ENCODE data around the gene MARCO.
"Not testable (repeated sequence)": the region's sequence is repeated elsewhere in the genome, so short reads cannot be mapped to it uniquely, and the experiment has no call there.

MARCO gene

DNA sequence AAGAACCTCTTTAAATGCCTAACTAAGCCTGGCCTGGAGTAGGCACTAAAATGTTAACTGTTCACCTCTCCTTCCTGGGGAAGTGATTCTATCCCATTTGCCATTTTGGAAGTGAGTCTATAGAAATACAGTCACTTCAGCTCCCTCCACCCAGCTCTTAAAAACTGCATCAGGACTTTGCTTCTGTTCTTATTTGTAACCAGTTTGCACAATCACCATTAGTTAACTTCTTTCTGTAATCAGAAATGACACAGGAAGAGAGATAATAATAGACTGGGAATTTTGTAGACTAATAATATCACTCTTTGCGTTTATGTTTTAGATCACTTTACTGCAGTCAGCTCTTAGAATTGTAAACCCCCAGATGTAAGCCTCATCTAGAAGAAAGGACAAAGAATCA is 16.0 kb upstream of the MARCO start:
- DNase-seq (ENCODE audit: low spot score): no peak

DNA sequence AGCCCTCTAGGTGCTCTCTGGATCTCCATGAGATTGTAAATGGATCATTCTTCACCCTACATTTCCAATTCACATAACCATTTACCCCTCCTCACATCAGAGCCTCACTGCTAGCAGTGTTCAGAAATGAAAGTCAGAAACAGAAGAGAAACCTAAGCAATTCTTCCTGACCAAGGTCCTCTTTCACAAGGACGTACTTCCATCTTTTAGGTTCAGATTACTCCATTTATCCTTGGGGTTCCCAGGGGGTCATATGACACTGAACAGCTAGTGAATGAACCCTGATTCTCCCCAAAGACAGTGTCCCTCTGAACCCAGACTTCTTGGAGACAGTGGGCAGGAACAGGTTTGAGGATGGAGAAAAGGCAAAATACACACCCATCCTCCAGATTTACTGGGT is 12.9 kb upstream of the MARCO start:
- DNase-seq (ENCODE audit: low spot score): no peak

DNA sequence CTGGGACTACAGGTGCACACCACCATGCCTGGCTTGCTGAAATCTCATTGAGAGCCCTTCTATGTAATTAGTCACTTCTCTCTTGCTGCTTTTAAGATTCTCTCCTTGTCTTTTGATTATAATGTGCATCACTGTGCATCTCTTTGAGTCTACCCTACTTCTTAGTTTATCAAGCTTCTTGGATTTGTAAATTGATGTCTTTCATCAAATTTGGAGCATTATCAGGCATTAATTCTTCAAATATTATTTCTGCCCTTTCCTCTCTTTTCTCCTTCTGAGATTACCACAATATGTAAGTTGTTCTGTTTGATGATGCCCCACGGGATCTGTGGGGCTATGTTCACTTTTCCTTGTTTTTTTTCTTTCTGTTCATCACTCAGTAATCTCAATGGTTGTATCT is 9.0 kb upstream of the MARCO start:
- DNase-seq (ENCODE audit: low spot score): no peak

DNA sequence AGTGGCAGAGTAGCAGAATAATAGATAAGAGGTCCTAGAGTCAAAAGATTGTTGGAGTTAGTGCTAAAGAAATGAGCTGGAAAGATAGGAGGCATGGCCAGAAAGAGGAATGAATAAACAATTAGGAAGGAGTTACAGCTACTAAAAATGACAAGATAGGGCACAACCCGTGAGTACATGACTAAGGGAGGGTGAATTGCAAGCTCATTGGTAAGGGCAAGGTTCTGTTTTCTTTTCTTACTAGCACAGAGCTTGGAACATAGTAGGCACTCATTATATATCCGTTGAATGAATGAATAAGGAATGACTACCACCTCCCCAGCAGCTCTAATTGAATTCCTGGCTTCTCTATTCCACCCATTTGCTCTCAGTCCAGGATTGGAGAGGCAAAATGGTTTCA is 5.7 kb upstream of the MARCO start:
- no peak for DNase-seq (ENCODE audit: low spot score)

DNA sequence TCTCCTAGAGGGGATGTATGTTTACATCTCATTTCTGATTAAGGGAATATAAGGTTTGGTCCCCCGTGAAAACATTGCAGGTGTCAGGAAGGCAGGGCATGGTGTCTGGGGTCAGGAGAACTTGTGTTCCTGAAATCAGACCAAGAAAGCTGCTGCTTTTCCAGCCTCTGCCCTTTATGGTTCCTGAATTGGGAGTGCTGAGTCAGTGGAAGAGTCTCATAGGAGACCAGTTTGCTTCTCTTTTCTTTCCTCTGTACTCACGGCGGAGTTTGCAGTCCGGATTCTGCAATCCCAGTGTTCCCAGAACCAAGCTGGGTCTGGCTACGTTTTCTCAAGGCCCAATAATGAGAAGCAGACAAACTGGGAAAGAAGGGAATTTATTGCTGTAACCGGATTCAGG is 5.1 kb upstream of the MARCO start:
- no peak for DNase-seq (ENCODE audit: low spot score)

DNA sequence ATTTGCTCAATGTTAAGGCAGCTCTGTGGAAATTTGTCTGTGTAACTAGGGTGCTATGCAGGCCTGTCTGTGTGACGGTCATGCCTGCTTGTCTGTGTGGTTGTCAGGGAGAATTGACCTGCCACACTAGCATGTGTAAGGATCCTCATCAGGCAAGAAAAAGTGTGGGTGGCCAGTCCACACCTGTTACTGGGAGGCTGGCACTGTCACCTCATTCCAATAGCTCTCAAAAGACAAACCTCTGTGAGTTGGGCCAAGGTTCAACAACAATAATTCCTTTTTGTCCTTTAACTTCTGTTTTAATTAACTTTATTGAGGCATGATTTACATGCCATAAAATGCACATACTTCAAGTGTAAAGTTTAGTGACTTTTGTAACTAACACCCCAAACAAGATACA is 4.2 kb upstream of the MARCO start:
- DNase-seq (ENCODE audit: low spot score): no peak

DNA sequence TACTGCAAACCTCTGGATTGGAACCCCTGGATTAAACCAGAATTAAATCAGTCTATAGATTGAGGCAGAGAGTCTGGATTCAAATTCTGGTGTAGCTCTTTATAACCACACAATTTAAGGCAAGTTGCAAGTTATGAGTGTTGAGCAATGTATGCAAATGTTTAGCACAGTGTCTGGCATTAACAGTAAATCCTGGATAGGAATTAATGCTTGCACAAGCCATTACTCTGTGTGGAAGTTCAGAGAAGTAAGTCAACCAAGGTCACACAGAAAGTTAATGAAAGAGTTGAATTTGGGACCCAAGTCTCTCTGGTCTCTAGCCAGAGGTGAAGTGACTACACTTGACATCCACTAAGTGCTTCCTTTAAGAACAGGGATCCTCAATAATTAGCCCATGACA is 2.0 kb upstream of the MARCO start:
- DNase-seq (ENCODE audit: low spot score): no peak

DNA sequence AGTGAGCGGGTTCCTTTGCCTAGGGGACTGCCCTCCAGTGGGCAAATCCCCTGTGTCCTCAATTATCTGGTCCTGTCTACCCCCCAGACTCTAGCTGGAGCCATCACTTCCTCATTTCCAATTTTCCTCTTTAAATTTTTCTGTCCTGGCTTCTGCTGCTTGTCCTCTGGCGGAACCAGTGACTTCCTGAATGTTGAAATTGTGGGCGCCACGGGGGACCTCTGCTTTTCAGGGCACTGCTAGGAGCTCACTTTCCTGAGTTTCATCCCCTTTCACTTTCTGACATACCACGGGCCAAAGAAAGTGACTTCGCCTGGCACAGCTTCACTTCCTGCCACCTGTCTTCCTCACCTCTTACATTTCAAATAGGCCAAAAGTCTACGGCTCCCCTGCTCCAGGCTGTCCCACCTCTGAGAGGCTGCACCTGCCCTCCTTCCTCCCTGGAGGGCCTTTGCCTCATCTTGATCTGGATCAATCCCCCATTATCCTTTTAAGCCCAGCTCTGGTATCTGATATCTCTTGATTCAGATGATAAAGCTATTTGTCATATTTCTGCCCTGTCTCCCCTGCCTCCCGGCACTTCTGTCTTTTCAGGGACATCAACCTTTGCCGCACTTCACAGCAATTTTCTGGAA is 1.4 kb upstream of the MARCO start:
- no peak for DNase-seq (ENCODE audit: low spot score)

DNA sequence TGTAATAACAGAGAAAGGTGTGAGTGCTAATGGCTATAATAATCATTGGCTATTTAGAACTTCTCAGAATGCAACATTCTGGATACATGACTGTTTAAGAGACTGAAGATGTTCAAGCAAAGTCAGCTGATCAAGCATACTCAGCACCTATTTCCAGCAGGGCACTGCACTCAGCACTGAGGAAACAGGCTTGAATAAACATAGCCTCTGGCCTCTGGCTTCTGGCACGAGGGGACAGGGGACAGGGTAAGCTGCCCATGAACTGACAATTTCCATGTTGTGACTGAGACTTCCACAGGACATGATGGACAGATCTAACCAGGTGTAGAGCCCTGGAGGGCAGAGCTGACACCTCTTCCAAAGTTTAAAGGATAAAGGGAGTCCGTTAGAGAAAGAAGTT is 1.3 kb downstream of the MARCO start:
- no peak for DNase-seq (ENCODE audit: low spot score)

DNA sequence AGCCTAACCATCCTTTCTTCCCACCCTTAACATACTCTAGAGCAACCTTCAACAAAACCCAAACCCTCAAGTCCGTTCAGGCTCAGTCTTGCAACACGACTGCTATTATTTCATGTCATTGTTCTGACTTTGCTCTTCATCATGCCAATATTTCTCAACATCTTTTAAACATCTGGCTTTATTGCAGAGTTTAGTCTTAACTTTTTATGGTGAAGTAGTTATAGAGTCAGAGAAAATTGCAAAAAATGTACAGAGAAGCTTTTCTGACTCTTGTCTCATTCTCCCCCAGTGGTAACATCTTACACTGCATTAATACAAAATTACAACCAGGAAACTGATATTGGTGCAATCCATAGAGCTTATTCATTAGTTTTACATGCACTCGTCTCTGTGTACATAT is 3.9 kb downstream of the MARCO start:
- no peak for DNase-seq (ENCODE audit: low spot score)

DNA sequence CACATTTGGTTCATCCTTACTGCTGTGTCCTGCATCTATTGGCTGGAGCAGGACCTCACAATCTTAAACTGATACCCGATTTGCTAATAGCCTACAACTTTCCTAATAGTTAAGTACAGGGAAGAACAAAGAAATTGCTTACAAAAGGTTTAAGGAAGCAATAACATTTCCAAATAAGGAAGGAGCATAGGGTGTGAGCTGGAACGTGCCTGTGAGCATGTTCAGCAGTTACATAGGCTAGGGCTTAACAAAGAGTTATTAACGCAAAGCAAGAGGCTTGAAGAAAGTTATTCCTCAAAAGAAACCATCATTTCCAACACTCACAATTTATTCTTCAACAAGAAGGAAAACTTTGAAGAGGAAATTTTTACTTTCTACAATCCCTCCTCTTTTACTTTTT is 6.3 kb downstream of the MARCO start:
- DNase-seq (ENCODE audit: low spot score): not testable (repeated sequence)

DNA sequence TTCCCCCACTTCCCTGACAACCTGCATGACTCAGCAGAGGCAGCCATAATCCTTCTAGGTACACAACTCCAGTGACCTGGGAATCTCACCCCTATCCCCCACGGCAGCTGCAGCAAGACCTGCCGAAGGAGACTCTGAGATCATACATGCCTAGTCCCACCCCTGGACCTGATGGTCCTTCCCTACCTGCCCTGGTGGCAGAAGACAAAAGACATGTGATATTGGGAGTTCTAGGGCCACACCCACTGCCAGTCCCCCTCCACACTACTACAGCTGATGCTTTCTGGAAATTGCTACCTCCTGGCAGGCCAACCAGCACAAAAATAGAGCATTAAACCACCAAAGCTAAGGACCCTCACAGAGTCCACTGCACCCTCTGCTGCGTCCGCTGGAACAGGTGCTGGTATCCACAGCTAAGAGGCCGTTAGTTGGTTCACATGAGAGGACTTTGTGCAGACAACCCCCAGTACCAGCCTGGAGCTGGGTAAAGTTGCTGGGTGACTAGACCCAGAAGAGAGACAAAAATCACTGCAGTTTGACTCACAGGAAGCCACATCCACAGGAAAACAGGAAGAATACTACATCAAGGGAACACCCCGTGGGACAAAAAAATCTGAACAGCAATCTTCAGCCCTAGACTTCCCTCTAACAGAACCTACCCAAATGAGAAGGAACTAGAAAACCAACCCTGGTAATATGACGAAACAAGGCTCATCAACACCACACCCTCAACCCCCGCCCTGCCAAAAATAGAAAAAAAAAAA is 12.5 kb downstream of the MARCO start:
- peak; percentile 16 for DNase-seq (ENCODE audit: low spot score)

DNA sequence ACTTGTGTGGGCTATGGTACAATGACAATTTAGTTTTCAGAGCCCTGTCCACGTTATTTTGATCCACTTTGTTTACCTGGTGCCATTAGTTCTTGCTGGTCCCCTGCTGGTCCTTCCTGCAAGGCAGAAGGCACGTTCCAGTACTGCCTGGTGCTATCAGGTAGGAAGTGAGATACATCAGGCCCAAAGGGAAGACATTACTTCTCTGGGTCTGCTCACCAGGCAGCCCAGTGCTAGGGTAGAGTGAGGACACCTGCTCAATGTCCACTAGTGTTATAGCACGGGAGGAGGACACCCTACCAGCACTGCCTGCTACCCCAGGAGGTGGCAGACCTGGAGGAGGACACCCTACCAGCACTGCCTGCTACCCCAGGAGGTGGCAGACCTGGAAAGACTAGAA is 23.7 kb downstream of the MARCO start:
- DNase-seq (ENCODE audit: low spot score): no peak

DNA sequence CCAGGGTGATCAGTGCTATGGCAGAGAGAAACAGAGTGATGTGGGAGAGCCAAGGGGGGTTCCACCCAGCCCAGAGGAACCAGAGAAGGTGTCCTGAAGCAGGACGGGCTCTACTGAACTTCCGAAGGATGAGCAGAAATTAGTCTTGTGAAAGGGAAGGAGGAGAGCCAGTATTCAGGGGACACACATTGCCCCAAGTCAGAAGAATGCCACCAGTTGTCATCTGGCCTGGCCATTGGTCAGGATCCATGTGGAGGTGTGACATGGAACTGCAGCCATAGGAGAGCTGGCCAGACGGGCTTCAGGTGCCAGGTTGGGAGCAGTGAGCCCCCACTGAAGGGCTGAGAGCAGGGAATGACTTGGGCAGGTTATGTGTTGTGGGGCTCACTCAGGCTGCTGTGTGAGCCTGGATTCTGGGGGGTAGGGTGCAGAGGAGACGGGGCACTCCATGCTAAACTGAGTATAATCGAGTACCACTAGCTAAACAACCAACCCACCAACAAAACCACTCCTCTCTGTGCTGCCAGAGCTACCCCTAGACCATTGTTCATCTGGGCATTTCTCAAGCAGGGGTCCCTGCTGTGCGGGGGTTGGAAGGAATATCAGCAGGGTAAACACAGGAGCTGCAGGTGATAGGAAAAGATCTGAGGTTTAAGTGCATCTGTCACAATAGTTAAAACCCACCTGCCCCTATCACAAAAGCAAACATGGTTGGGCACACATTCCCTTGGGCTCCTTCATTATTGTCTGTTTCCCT is 25.3 kb downstream of the MARCO start:
- DNase-seq (ENCODE audit: low spot score): no peak

DNA sequence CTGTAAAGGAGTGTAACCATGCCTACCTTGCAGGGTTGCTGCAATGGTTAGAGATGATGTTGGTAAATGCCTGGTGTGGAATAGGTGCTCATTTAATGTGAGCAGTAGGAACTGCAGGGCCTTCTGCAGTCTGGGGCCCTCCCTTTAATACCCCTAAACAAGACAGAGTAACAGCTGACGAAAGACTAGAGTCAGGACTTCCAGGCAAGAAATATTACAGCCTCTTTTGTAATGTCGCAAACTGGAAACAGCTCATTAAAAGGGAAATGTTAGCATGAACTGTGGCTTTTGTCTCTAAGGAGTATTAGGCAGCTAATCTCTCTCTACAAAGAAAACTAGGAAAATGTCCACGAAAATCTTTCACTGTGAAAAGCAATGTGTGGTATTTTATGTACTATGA is 26.0 kb downstream of the MARCO start:
- DNase-seq (ENCODE audit: low spot score): no peak

DNA sequence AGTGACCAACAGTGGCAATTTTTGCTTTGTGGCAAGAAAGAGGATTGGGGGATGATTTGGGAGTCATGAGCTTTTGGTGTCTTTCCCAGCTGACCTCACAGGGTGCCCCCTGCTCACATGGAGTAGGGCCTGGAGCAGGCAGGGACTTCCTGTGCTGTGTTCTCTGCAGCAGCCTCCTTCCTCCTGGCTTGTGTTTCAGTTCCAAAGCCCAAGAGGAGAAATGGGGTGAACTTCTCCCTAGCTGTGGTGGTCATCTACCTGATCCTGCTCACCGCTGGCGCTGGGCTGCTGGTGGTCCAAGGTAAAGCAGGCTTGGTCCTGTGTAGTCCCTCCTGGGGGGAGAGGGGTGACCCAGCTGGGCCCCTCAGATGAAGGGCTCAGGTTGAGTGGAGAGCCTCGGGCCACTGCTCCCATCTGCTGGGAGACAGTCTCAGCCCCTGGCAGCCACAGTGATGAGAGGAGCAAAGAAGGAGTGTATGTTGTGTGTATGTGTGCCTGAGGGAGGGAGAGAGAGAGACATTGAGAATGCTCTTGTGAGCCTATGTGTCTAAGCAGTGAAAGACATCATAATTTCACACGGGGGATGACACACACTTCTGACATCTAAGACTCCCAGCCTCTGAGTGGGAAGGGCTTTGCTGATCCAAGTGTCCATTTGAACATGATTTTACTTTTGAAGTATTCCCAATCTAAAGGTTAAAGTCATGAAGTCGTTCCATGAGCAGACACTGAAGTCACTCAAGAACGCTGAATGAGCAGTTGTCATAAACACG is 27.2 kb downstream of the MARCO start:
- DNase-seq (ENCODE audit: low spot score): no peak

DNA sequence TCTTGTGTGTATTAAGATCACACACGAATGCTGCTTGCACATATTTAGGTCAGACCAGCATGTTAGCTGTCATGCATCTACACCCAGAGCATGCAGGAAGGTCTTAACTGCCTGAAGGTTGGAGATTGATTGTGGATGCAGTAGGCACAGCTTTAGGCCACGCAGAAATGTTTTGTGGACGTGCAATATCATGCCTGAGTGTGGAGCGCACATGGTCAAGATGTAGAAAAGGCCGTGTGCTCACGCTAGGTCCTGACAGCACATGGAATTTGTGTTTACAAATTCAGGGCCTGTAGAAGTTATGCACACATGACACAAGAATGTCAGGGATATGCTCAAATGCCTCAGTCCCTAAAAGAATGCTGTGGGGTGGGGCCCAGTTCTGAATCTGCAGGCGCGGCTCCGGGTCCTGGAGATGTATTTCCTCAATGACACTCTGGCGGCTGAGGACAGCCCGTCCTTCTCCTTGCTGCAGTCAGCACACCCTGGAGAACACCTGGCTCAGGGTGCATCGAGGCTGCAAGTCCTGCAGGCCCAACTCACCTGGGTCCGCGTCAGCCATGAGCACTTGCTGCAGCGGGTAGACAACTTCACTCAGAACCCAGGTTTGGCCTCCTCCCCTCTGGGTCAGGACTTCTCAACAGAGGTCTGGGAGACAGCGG is 27.9 kb downstream of the MARCO start:
- no peak for DNase-seq (ENCODE audit: low spot score)

DNA sequence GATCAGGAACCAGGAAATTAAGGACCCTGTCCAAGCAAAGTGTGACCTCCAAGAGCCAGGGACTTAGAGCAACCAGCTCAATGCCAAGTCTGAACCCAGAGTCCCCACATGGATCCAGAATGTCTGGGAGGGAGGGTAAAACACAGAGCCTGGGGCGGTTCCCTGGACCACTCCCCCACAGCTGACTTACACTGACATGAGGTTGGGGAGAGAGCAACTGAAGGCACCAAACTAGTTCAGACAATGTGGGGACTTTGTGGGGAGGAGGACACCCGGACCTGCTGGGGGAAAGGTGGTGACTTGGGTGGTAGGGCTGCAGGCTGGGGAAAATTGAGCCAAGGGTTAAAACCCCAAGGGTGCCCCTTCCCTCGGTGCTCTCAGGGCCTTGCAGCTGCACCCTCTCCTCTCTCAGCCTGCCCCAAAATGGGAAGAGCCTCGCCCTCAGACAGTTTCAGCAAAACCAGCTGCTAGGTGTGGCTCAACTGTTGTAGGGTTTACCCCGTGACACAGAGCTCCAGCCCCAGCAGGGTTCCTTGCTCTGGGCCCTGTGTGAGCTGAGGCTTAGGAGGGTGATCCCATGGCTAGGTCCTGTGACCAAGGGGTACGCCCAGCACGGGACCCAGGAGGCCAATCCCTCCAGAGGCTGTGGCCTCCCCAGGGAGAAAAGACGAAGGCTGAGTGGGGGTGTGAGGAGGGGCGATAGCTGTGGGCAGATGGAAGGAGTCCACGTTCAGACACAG is 28.6 kb downstream of the MARCO start:
- DNase-seq (ENCODE audit: low spot score): no peak

DNA sequence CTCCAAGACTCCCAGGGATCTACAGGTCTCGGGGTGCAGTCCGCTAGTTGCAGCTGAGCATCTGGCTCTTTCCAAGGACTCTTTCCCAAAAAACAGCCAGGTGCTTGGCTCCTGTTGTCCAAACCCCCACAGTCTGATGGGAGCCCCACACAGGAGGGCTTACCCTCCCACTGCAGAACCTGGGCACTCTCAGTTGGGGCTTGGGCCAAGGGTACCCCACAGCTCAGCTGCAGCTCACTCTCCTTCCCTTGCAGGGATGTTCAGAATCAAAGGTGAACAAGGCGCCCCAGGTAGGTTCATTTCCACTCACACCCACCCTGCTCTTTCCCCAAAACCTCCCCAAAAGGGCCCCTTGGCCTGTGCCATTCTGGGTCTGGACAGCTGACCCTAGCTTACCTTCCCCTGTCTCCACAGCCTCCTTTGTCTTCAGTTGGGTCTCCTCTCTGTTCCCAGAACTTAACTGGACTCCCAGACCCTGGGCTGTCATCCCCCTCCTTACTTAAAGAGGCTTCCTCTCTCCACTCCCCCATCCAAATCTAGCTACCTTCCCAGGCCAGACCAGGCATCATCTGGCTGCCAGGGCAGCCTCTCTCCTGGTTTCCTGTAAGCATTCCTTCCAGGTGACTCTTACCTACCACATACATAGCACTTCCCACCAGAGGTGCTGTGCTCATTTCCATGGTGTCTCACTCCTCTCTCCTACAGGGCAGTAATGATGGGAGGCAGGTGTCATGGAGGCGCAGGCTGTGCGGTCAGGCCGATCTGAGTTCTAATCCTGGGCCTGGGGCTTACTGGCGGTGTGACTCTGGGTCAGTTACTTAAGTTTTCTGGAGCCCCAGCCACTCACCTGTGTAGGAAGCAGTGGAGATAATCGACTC is 29.5 kb downstream of the MARCO start:
- no peak for DNase-seq (ENCODE audit: low spot score)

DNA sequence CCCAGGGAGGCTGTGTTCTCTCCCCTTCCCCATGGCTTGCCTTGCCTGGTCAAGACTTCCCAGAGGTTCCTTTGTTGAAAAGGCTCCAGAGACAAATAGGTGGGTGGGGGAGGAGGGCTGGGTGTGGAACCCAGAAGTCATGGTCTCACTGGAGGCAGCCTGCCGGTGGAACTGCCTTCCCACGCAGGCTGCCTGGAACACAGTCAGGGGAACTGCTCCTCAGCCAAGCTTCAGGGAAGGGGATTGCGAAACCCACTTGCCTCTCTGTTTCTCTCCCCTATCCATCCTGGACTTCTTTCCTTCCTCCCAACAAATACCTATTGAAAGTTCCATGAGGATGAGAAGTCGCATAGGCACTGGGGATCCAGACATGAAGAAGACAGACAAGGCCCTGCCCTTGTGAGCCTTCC is 31.6 kb downstream of the MARCO start:
- no peak for DNase-seq (ENCODE audit: low spot score)
